A673 (cell line): ENCODE data around the gene MYO18B. TPM values are rescaled to one million over a fixed set of nuclear protein-coding genes. Genes with fewer than 3 reads are reported as not detected.

ENCODE experiments used
- BruUV-seq: library from RNA; stranded (reverse); fragments of 400-500 nt; replicated peaks from 2 replicates; lab custom pipeline; 2021; lab: Mats Ljungman, UMichigan
- CTCF ChIA-PET: fragments of 300-600 bp; sonication (Branson Sonifier 250); formaldehyde crosslinking; loops from one replicate; lab custom pipeline; 2022; ENCODE audit warnings: antibody characterized with exemption; lab: Charles Lee
- POLR2A ChIA-PET: fragments of 300-600 bp; sonication (Branson Sonifier 250); formaldehyde crosslinking; loops from one replicate; lab custom pipeline; 2022; ENCODE audit warnings: antibody characterized with exemption; ENCODE audit not compliant: low non-redundant PET; lab: Charles Lee
- DNase-seq: peaks from one replicate; pipeline ENCODE4 v3.0.0-alpha.2; 2015; ENCODE audit warnings: low spot score
- H3K27ac ChIP-seq: fragments of 200-600 bp; sonication (generic); 2 replicates; pipeline ENCODE4 v1.5.1; 2016; ENCODE audit warnings: mixed run types, low read depth, mild to moderate bottlenecking, mixed read lengths, antibody characterized with exemption, low read length; ENCODE audit not compliant: poor library complexity, severe bottlenecking
- H3K27me3 ChIP-seq: fragments of 200-600 bp; sonication (generic); replicated peaks from 2 replicates; pipeline ENCODE4 v1.6.1; 2017; ENCODE audit warnings: mixed run types, low read depth, mild to moderate bottlenecking, mixed read lengths, antibody characterized with exemption, low read length; ENCODE audit not compliant: insufficient read depth, poor library complexity
- H3K36me3 ChIP-seq: fragments of 200-600 bp; sonication (generic); 2 replicates; pipeline ENCODE4 v1.6.1; 2016; ENCODE audit warnings: mixed run types, mild to moderate bottlenecking, mixed read lengths, antibody characterized with exemption, low read length; ENCODE audit not compliant: insufficient read depth, poor library complexity, severe bottlenecking
- H3K4me1 ChIP-seq: fragments of 200-600 bp; sonication (generic); 2 replicates; pipeline ENCODE4 v1.6.1; 2017; ENCODE audit warnings: mixed run types, mild to moderate bottlenecking, mixed read lengths, antibody characterized with exemption, low read length; ENCODE audit not compliant: insufficient read depth, poor library complexity, severe bottlenecking
- H3K4me3 ChIP-seq: fragments of 200-600 bp; sonication (generic); 2 replicates; pipeline ENCODE4 v1.5.1; 2016; ENCODE audit warnings: low read depth, mixed run types, mild to moderate bottlenecking, mixed read lengths, low read length; ENCODE audit not compliant: poor library complexity, severe bottlenecking
- H3K9me3 ChIP-seq: fragments of 200-600 bp; sonication (generic); 2 replicates; pipeline ENCODE4 v1.6.1; 2016; ENCODE audit warnings: mixed run types, low read depth, mild to moderate bottlenecking, mixed read lengths, antibody characterized with exemption, low read length; ENCODE audit not compliant: poor library complexity, severe bottlenecking
- EZH2 ChIP-seq: fragments of 200-600 bp; sonication (generic); IDR thresholded peaks from 2 replicates; pipeline ENCODE4 v1.6.1; 2017; ENCODE audit warnings: borderline replicate concordance, low read depth, mild to moderate bottlenecking, mixed read lengths, antibody characterized with exemption, low read length; ENCODE audit not compliant: poor library complexity, severe bottlenecking
- intact Hi-C: fragments of 100-400 bp; cut with micrococcal nuclease; formaldehyde crosslinking; loops from one replicate; pipeline ENCODE4 v1.10.0; 2022; ENCODE audit not compliant: unreplicated experiment
- total RNA-seq: library from RNA; stranded (reverse); gene quantifications from 2 replicates; pipeline ENCODE4 v1.2.3, GENCODE V29; 2021
- TF ChIP-seq, protein P1 (sequence below): fragments of 300-800, 200-600 bp; sonication (generic); conservative IDR thresholded peaks from 2 replicates; pipeline ENCODE4 v1.5.1; 2017; ENCODE audit warnings: low read depth, mild to moderate bottlenecking, antibody characterized with exemption, low read length, moderate library complexity, mixed read lengths

Gene MYO18B
- total RNA-seq, 1 experiment from 2014 or later = not detected

GRCh38 chr22:25716637-25717036 lies 25.4 kb upstream of the MYO18B start:
- CTCF ChIA-PET = no interaction called here
- no peak for TF ChIP-seq EZH2
- TF ChIP-seq, protein P1, sequence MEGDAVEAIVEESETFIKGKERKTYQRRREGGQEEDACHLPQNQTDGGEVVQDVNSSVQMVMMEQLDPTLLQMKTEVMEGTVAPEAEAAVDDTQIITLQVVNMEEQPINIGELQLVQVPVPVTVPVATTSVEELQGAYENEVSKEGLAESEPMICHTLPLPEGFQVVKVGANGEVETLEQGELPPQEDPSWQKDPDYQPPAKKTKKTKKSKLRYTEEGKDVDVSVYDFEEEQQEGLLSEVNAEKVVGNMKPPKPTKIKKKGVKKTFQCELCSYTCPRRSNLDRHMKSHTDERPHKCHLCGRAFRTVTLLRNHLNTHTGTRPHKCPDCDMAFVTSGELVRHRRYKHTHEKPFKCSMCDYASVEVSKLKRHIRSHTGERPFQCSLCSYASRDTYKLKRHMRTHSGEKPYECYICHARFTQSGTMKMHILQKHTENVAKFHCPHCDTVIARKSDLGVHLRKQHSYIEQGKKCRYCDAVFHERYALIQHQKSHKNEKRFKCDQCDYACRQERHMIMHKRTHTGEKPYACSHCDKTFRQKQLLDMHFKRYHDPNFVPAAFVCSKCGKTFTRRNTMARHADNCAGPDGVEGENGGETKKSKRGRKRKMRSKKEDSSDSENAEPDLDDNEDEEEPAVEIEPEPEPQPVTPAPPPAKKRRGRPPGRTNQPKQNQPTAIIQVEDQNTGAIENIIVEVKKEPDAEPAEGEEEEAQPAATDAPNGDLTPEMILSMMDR = no peak
- DNase-seq = no peak
- no TSS peak for BruUV-seq
- Histone ChIP-seq H3K4me3 (no peak overlapping the region), H3K4me1 (no peaks in the 10 kb centered on the region), H3K9me3 (no peaks in the 10 kb centered on the region), H3K27me3 (no peaks in the 10 kb centered on the region), H3K36me3 (no peaks in the 10 kb centered on the region), H3K27ac (no peak overlapping the region)
- POLR2A ChIA-PET = no interaction called here
- intact Hi-C loops = no loop called here

GRCh38 chr22:25718135-25718840 lies 23.7 kb upstream of the MYO18B start:
- no TSS peak for BruUV-seq
- intact Hi-C loops = no loop called here
- Histone ChIP-seq H3K4me1 (no peaks in the 10 kb centered on the region), H3K27ac (no peak overlapping the region), H3K9me3 (no peaks in the 10 kb centered on the region), H3K4me3 (no peak overlapping the region), H3K27me3 (no peaks in the 10 kb centered on the region), H3K36me3 (no peaks in the 10 kb centered on the region)
- ChIA-PET POLR2A (no interaction called here), CTCF (no interaction called here)
- no peak for DNase-seq
- TF ChIP-seq, protein P1 = no peak
- TF ChIP-seq EZH2 = no peak

- no peak for DNase-seq
- POLR2A ChIA-PET = no interaction called here
- intact Hi-C loops = no loop called here
- H3K36me3 ChIP-seq = no peaks in the 10 kb centered on the region
- no peak overlapping the region for H3K27ac ChIP-seq
- BruUV-seq = no TSS peak
- TF ChIP-seq, protein P1 = no peak
- TF ChIP-seq EZH2 = no peak
- no peaks in the 10 kb centered on the region for H3K4me1 ChIP-seq
- H3K27me3 ChIP-seq = no peaks in the 10 kb centered on the region
- H3K4me3 ChIP-seq = no peak overlapping the region
- H3K9me3 ChIP-seq = no peaks in the 10 kb centered on the region
- CTCF ChIA-PET = no interaction called here
Measured at GRCh38 chr22:25722223-25722622, 19.8 kb upstream of the MYO18B start.
